Measurements from ENCODE around the gene IL18RAP.

GRCh38 chr2:102485147-102485785 is 62.3 kb downstream of the IL18RAP start:
- no peak for TF ChIP-seq TOX (CRISPR knock-in tag; IDR thresholded peaks at IDR 0.05; ENCODE audit: borderline replicate concordance)
- TF ChIP-seq RARB (CRISPR knock-in tag; IDR thresholded peaks at IDR 0.05), result no peak
- TF ChIP-seq ZFP30 (CRISPR knock-in tag; IDR thresholded peaks at IDR 0.05), result no peak
- TF ChIP-seq ZFP3 (CRISPR knock-in tag; IDR thresholded peaks at IDR 0.05), result no peak
- TF ChIP-seq ZNF8 (CRISPR knock-in tag; IDR thresholded peaks at IDR 0.05), result no peak
- TF ChIP-seq, protein P1, sequence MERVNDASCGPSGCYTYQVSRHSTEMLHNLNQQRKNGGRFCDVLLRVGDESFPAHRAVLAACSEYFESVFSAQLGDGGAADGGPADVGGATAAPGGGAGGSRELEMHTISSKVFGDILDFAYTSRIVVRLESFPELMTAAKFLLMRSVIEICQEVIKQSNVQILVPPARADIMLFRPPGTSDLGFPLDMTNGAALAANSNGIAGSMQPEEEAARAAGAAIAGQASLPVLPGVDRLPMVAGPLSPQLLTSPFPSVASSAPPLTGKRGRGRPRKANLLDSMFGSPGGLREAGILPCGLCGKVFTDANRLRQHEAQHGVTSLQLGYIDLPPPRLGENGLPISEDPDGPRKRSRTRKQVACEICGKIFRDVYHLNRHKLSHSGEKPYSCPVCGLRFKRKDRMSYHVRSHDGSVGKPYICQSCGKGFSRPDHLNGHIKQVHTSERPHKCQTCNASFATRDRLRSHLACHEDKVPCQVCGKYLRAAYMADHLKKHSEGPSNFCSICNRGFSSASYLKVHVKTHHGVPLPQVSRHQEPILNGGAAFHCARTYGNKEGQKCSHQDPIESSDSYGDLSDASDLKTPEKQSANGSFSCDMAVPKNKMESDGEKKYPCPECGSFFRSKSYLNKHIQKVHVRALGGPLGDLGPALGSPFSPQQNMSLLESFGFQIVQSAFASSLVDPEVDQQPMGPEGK (CRISPR knock-in tag; IDR thresholded peaks at IDR 0.05; ENCODE audit: borderline replicate concordance), result no peak
- no peak for TF ChIP-seq ZC3H10 (CRISPR knock-in tag; IDR thresholded peaks at IDR 0.05)
- TF ChIP-seq ISL1 (CRISPR knock-in tag; IDR thresholded peaks at IDR 0.05), result no peak
- TF ChIP-seq ESRRG (CRISPR knock-in tag; IDR thresholded peaks at IDR 0.05), result no peak
- no peak for TF ChIP-seq CSDC2 (CRISPR knock-in tag; IDR thresholded peaks at IDR 0.05)
- no peak for TF ChIP-seq GLIS3 (CRISPR knock-in tag; IDR thresholded peaks at IDR 0.05)
- no peak for TF ChIP-seq CREB5 (CRISPR knock-in tag; IDR thresholded peaks at IDR 0.05; ENCODE audit: low read depth)
- TF ChIP-seq ARNTL (CRISPR knock-in tag; IDR thresholded peaks at IDR 0.05; ENCODE audit: borderline replicate concordance, low read depth), result no peak

Data from SK-N-SH treated with all-trans-retinoic acid at 6 μM for 48 hours (cell line).